Measurements from ENCODE around the gene PKHD1.

The PKHD1 gene

DNA sequence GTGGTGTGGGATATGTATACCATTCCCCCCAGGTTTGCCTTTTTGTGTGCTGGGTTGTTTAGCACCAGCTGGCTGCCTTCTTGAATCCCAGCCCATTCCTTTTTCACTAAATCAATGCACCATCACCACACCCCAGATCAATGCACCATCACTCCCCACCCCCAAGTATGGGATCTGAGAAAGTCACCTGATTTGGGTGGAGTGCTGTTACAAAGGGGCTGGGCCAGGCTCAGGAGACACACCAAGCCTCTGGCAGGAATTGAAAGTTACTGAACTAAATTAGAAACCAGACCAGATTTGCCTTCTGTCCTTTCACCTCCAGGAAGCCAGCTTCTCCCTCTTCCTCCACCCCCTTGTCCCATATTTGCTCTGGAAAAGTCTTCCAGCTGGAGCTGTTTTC is 19.6 kb upstream of the PKHD1 start:
- DNase-seq (ENCODE audit: low spot score) = no peak

DNA sequence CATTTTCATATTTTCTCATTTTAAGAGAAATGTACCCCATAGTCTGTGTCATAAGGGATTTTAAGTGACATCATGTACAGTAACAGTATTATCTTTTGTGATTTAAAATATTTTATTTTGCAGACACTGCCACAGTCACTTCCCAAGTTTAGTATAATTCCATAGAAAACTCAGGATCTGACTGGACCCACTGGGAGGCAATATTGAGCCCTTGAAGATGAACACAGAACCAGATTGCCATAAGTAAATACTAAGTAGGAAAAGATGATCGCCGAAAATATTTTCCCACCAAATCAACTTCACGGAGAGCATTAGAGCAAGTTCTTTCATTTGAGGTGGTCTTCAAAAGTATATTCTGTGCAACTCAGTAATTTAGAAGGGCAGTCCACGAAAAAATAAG is 17.6 kb upstream of the PKHD1 start:
- no peak for DNase-seq (ENCODE audit: low spot score)

DNA sequence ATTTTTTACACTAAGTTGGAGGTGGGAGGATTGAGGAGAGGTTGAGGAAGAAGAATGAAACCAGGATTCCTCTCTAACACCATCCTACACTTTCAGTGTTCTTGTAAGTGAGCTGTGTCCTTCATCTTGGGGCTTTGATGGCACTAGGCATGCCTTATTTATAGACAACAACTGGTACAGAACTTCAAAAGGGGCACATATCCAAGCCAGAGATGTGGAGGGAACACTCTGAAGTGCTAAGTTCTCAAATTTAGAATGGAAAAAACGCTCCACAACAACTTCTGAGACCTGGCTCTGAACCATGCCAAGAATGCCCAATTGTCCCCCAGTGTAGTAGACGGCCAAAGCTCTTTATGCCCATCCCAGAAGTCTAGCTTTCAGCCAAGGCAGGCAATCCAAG is 16.2 kb upstream of the PKHD1 start:
- no peak for DNase-seq (ENCODE audit: low spot score)

DNA sequence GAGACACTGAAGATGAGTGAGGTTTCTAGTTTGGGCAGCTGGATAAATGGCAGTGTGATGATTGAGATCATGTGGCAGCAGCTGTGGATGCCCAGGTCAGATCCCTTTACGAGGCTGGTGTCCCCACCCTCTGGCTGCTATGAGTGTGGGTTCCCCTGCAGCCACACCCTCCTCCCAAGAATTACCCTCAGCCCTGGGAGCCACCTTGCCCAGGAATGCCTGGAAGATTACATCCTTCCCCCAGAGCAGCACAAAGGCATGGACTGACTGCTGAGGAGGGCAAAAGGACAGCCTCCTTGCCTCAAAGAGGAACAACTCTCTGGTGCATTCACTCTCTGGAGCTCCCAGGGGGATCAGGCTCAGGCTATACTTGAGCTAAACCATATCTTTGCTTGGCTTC is 15.0 kb upstream of the PKHD1 start:
- DNase-seq (ENCODE audit: low spot score) = no peak

DNA sequence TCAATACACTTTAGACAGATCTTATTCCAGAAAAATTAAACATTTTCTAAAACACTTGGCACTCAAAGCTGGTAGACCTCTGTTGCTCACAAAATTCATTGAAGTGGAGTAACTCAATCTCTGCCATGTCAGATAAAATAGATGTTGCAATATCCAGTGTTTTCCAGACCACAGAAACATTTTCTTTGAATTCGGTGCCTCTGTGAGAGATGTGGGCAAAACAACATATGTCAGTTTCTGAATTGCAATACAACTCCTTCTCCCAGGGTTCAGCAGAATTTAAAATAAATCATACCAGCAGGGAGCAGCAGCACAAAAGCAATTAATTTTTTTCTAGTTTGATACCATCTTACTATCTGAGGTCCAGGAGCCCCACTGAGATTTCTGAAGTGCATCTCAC is 11.3 kb upstream of the PKHD1 start:
- DNase-seq (ENCODE audit: low spot score) = no peak

DNA sequence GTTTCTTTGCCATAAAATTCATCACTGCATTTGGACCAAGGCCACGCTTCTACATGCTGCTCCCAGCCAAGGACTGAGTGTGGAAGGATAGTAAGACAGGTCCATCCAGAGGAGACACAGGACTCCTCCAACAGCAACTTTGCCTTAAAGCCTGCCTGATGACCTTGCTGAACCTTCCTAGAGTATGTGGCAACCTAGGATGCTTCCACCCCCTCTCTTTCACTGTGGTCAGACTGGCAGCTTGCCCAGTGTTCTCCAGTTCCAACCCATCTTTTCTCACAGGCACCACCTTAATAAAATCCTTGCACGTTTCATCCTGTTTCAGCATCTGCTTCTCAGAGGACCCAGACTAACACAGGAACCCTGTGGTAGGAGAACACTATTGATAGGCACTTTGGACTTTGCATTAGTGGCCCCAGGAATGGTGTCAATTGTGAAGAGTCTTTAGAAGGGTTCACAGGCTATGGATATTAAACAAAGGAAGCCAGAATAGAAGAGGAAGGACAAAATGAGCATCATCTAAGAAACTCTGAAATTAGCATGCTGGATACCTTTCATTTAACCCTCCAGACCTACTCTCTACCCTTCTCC is 2.4 kb upstream of the PKHD1 start:
- DNase-seq (ENCODE audit: low spot score) = no peak

DNA sequence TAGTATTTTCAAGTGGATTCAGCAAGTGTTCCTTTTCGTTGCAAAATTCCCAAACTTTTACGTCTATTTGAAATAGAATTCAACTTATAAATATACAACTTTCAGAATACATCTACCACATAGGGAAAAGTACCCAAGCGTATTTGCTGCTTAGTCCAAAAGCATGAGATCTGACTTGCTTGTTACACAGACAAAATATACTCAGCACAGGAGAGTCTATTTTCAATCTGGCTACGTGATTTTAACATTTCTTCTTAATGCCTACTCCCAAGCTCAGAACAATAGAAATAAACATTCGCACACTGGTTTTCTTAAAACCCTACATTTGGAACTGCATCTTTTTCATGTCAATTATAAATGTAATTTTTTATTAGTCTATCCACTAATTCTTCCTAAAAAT is 672 bp downstream of the PKHD1 start:
- no peak for DNase-seq (ENCODE audit: low spot score)

DNA sequence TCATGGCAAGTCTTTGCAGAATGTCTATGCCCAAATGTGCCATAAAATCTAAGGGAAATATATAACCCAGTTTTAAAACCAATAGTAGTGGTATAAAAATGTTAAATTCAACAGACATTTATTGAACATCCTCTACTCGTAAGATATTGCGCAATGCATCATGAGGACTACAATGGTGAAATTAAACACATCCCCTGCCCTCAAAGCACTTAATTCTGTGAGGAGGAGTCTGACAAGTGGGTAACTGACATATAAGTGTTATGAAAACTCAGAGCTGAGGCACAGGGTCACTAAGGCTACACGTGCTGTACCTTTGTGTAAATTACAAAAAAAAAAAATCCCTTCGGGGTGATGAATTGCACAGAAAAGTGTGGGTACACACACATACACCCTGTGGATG is 6.2 kb downstream of the PKHD1 start:
- no peak for DNase-seq (ENCODE audit: low spot score)

DNA sequence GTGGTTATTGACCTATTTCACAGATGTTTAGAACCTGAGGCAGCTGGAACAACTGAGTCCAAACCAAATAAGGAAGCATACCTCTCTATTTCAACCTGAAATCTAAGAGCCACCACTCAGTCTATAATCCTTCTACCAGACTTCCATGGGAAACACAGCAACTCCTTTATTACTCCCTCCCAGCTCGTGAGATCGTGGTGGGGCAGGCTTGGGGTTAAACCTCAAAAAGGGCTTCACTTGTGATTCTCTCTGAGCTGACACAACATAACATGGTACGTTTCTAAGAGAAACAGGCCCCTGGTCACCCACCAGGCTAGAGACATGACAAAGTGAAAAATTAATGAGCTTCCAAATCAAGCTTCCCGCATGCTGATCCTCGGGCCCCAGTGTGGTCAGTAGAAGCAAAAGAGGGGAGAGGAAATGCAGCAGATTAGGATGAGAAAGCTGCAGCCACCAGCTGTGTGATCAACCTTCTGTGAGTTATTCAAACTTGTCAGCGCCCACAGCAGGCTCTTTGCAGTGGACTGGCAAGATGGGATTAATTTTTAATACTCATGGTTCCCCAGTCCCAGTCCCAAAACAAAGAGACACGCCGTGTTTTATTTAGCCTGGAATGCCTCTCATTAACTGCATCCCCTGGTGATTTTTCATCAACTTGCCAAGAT is 9.3 kb downstream of the PKHD1 start:
- no peak for DNase-seq (ENCODE audit: low spot score)

DNA sequence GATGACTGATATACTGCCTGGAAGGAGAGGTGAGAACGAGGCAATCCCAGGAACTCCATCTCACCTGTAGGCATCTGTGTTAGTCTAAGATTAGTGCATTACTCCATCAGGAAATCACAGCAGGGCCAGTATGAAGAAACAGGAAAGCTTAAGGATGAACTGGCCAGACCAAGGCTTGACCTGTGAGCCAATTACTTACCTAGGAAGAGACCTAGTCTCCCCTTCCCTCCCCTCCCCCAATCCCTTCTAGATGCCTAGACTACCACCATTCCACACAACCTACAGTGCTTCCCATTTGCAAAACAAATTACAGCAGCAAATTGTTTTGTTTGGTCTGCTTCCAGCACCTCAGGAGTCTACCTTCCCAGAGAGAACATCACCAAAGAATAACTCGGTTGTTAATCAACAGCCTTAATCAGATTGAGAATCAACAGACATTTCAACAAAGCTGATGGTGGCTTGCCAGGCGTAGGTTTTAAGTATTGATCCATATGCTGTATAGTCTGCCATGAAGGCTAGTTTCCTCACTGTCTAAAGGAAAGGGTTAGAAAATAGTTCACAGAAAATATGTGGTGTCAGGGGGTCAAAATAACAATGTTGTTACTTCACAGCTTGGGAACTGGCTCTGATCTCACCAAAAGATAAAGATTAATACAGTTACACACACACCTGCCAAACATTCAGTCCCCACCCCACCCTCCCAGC is 10.1 kb downstream of the PKHD1 start:
- no peak for DNase-seq (ENCODE audit: low spot score)

DNA sequence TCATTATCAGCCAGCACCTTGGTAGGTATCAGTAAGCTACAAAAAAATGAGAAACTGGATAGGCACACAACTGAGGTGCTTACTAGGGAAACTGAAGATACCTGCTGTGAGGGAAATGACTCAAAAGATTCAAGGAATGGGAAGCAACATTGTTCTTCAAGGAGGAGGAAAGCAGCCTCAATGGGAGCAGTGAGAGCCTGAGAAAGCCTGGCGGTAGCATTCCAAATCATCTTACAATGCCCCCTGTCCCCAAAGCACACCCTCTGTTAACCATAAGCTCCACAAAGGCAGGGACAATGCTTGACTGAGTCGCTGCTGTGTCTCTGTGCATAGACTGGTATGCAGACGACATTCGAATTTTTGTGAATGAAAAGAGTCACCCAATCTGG is 10.6 kb downstream of the PKHD1 start:
- no peak for DNase-seq (ENCODE audit: low spot score)

DNA sequence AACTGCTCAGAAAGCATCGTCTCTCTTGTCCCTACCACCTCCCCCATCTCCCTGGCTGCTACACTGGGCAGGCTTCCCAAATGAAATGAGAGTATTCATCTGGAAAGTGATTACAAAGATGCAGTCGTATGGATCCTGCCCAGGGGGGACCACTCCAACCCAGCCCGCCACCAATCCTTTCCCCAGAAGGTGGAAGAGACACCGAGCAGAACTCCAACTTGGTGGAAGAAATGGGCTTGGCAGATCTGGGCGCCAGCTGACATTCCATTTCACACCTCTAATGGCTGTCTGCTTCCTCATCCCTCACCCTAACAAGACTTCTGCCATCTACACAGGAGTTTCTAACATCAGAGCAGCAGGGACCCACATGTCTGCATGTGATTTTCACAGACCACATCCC is 12.7 kb downstream of the PKHD1 start:
- no peak for DNase-seq (ENCODE audit: low spot score)

DNA sequence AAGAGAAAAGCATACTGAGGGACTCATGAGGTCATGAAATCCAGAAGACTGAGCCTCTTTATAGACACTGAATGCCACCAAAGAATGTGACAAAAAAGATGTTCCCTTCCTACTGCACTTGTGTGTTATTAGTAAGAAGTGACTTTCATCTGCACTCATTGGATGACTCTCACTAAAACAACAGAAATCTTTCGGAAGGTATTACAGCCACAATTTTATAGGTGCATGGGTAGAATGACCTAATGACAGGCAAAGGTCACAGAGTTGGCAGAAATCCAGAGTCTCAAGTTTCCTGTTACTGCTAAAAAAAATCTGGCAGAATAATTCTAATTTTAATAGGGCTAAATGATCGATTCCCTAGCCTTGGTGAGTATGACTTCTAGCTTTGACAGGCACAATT is 13.3 kb downstream of the PKHD1 start:
- DNase-seq (ENCODE audit: low spot score) = no peak

DNA sequence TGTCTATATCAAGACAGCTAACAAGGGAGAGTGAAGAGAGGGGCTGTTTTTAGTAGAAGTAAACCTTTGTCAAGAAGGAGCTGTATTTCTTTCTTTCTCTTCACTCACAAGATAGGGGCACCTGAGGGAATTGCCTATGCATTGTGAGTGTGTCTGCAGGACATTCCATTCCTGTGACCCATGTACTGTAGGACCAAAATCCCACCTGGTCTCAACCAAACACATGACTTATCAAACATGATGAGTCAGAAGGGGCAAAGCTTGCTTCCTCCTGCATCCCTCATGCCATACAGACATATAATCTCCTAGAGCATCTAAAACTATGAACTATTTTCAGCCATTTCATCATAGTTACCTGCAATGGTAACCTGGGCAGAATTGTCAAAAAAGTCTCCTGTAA is 21.8 kb downstream of the PKHD1 start:
- DNase-seq (ENCODE audit: low spot score) = no peak

DNA sequence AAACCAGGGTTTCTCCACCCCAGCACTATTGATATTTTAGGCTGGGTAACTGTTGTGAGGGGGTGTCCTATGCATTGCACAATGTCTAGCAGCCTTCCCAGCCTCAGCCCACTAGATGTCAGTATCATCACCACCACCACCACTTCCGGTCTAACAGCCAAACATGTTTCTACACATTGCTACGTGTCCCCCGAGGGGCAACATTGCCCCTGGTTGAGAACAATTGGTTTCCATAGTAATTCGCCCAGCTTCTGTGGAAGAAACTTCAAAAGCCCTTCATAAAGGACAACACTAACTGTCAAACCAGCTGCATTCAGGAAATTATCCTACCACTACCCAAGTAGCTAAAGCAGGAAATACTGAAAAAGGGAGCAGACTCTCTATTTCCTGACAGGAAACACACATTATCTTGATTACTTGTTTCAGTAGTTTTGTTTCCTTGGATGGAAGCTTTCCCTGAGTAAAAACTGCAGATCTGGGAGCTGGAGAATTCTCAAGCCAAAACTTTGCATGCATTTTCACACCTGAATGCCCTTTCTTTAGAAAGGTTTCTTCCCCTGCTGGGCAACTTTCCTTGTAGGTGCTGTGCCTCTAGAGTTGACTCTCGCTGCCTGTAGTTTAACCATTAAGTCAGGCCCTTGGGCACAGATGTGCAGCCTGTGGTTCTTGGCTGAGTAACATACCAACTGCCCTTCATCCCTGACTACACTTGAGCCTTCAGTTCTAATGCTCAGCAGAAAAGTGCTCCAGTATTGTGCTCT is 23.6 kb downstream of the PKHD1 start:
- DNase-seq (ENCODE audit: low spot score) = no peak

DNA sequence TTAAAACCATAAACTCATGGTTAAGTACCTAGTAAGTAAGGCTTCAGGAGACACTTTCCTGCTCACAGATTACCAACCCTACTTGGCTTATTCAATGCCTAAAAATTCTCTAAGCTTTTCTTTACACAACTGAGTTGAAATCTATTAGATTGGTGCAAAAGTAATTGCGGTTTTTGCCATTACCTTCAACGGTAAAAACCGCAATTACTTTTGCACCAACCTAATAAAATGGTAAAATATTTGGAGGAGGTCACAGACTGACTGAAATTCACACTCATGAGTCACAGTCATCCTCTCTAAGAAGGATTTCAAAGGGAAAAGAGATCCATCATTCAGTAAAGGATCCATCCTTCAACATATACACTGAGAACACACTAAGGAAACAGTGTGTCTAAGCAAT is 25.9 kb downstream of the PKHD1 start:
- no peak for DNase-seq (ENCODE audit: low spot score)

DNA sequence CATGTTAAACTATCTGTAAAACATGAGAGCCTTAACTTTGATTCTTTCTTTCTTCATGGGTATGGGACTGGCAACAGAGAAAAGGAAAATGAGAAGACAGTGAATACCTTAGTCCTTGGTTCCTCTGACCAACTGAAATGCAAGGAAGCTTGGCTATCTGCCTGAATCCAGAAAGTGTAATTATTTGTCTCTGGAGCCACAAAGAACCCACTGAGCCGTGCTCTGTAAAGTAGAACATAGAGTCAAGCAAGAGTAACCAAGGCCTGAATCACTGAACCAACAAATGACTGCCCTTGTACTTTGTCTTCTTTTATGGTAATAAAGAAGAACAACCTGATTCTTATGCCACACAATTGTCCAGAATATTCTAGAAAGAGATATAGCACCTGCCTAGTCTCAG is 27.6 kb downstream of the PKHD1 start:
- DNase-seq (ENCODE audit: low spot score) = no peak

DNA sequence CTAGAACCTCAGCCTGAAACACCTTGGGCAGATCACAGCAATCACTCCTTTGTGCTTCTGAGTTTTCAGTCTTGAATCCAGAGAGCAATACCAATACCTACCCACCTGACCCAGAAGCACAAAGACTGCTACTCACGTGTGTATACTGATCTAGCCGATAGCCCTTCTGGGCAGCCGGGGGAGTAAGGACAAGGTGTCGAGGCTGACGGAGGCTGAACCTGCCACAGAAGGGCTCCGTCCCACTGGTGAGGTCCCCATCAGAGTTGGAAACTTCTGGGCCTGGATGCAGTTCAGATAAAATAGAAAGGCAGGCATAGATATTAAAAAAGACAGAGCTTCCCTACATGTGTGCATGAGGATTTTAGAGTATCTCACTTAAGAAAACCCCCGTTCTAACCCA is 32.0 kb downstream of the PKHD1 start:
- no peak for DNase-seq (ENCODE audit: low spot score)

DNA sequence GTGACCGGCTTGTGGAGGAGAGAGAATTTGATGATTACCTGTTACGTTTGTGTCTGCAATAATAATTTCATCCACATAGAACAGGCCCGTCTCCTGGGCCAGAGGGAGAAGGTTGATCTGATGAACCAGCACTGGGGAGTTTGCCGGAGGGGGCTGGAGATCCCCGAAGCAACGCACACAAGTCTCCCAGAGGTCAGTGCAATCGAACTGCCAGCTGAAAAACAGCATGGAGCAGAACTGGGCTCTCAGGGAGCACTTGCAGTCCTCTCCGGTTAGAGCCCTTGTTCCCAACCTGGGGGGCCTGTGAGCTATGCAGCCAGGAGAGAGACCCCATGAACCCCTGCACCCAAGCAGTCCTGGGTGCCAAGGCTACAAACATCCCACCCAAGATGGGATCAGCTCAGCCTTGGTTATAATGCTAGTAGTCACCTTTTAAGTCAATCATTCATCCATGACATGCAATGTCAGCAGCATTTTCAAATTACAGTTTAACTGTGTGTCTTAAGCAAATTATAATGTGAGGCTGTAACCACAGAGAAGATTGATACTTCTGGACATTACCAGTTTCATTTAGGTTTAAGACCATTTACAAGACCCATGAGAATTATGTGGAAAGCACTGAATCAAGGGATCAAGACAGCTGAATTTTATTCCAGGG is 34.2 kb downstream of the PKHD1 start:
- no peak for DNase-seq (ENCODE audit: low spot score)

DNA sequence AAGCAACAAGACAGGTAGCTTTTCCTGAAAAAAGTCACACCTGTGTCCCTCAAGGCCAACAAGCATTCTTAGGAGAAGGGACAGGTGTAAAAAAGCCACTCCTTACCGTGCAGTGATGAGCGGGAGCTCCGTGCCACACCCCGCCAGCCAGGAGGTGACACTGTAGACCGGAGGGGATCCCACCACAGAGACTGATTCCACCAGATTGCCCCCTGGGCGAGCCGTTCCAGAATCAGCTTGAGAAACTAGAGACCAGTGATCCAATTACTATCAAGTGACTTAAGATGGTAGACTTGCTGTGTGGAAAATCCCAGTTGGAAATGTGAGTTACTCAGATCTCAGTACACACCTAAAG is 37.4 kb downstream of the PKHD1 start:
- DNase-seq (ENCODE audit: low spot score) = no peak

DNA sequence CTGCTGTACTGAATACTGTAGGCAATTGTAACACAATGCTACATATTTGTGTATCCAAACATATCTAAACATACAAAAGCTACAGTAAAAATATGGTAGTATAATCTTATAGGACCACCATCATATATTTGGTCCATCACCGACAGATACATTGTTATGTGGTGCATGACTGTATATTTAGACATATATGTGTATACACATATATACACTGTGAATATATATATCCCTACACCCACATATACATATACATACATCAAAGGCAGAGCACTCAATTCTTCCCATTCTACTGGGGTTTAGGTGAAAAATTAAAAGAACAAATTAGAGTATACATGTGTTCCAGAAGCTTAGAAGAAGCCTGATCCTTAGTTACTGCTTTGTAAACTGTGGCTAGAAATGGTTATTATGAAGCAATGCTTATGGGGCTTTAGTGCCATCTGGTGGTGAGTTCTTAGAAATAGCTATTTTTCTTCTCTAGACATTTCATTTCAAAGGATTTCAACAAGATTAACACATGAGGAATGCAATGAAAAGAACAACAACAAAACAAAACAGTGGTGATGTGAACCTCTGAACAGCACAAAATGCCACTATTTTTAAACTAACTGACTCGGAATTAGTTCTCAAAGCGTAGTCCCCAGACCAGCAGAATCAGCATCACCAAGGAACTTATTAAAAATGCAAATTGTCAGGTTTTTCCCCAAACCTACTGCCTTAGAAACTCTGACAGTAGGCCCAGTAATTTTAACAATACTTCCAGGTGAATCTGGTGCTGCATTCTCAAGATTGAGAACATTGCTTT is 38.0 kb downstream of the PKHD1 start:
- DNase-seq (ENCODE audit: low spot score) = peak; percentile 17

DNA sequence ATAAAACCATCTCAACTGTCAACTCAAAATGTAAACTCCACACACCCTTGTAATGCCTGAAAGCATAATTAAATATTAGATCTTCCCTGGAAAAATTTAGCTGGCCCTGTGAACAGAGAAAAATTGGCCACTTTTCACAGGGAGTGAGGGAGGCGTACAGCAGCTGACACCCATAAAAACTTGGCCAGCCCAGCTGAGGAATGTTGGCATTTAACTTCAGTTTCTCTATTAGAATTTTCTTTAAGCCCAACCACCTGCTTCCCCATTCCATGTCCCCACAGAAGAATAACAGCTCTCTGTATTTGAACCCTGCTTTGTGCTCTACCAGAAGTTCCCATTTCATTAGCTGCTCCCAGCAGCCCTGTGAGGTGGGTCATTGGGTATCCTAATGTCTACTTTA is 41.0 kb downstream of the PKHD1 start:
- DNase-seq (ENCODE audit: low spot score) = no peak

Data from hematopoietic multipotent progenitor cell treated with erythropoietin and hydrocortisone succinate and interleukin-3 and kit ligand, for 15 days (in vitro differentiated cells).